ENCODE measurements around the gene ANKRD42.

DNA sequence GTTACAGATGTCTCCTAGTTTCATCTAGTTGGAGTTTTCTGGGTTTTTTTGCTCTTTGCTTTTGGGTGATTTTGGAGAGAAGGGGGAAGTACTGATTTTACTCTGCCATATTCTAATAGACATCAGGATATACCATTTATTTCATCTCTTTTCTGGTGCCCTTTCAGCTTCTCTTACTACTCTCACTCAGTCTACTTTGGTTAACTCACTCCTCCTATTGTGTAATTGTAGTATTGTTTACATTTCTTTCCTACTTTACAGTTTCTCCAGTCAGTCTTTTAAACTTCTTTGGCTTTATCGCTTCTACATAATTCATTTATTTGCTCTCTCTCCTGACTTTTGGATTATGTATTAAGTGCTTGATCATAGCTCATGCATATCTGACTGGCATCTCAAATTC lies 6.5 kb downstream of the ANKRD42 start:
- TF ChIP-seq, protein P1, sequence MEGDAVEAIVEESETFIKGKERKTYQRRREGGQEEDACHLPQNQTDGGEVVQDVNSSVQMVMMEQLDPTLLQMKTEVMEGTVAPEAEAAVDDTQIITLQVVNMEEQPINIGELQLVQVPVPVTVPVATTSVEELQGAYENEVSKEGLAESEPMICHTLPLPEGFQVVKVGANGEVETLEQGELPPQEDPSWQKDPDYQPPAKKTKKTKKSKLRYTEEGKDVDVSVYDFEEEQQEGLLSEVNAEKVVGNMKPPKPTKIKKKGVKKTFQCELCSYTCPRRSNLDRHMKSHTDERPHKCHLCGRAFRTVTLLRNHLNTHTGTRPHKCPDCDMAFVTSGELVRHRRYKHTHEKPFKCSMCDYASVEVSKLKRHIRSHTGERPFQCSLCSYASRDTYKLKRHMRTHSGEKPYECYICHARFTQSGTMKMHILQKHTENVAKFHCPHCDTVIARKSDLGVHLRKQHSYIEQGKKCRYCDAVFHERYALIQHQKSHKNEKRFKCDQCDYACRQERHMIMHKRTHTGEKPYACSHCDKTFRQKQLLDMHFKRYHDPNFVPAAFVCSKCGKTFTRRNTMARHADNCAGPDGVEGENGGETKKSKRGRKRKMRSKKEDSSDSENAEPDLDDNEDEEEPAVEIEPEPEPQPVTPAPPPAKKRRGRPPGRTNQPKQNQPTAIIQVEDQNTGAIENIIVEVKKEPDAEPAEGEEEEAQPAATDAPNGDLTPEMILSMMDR (conservative IDR thresholded peaks at IDR 0.05) = no peak
- TF ChIP-seq EZH2 (IDR thresholded peaks at IDR 0.05; ENCODE audit: low read depth) = no peak

Measured in PC-9 (cell line).